Activated CD4-positive, alpha-beta T cell treated with anti-CD3 and anti-CD28 coated beads for 48 hours (primary cell): ENCODE measurements around the gene NUP160.
A peak's percentile ranks its signal among the peaks of the same experiment; 100 is the strongest.
"Not testable (repeated sequence)": the region's sequence is repeated elsewhere in the genome, so short reads cannot be mapped to it uniquely, and the experiment has no call there.

ENCODE experiments used
- DNase-seq: peaks from one replicate; pipeline ENCODE4 v3.0.0-alpha.2; 2020

Gene NUP160

GRCh38 chr11:47788181-47788580 lies 60.0 kb downstream of the NUP160 start:
- no peak for DNase-seq

GRCh38 chr11:47786373-47786772 lies 61.8 kb downstream of the NUP160 start:
- DNase-seq: no peak

DNA sequence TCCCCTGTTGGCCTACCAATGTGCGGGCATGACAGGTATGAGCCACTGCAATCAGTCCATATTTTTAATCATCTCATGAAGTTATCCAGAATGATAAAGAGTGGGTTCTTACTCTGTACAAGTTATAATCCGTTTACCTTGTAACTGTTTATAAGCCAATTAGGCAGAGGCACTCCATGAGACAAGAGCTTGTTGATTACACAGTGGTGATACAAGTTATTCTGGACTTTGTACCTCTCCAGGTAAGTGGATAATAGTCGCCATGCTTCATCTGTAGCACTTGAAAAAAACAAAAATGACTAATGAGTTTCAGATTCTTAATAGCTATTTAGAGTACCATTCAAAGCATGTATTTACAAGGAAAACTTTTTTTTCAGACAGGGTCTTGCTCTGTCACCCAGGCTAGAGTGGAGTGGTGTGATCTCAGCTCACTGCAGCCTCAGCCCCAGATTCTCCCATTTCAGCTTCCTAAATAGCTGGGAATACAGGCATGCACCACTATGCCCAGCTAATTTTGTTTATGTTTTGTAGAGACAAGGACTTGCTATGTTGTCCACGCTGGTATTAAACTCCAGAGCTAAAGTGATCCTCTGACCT lies 63.3 kb downstream of the NUP160 start:
- DNase-seq: no peak

DNA sequence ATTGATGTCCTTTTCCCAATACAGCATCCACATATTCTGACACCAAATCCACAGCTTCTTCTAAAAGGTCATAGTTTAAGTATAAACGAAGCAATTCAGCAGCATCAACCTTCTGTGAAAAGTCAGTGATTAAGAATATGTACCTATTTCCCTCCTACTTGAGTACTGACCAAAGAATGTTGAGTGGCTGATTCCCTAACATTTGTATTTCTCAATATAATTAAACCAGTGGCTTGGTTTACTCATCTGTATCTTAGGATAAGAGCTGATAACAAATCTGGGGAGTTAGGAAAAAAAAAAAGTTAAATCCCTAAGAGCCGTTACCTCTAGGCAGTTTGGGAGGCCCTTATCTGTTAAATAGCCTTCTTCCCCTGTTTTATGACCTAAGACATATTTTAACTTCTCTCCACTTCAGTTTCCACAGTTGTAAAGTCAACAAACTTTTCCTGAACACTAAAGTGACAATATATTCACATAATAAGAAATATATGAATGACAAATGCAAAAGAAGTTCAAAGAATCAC lies 65.0 kb downstream of the NUP160 start:
- DNase-seq: no peak

DNA sequence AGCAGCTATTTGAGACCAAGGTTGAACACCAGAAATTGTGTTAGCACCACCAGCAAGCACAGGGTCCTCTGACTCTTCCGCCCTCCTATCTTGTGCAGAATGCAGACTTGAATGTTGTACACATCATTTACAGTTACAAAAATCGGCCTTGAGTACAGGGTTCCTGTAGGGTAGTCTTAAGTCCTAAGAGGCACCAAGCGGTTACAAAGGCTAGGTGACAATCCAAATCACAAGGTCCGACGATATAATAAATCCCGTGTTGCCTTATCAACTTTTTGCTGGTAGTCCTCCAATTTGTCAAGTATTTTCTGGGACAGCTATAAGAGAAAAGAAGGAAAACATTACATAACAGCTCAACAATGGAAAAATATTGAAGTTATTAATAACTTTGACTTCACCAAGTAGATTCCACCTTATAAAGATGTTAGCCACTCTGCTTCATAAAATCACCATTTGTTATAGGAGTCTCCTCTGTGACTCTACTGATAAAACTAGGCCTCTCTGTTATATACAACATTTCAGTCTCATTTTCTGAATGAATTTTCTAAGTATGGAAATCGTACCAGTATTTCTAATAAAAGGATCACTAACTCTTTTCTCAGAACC lies 69.2 kb downstream of the NUP160 start:
- no peak for DNase-seq

DNA sequence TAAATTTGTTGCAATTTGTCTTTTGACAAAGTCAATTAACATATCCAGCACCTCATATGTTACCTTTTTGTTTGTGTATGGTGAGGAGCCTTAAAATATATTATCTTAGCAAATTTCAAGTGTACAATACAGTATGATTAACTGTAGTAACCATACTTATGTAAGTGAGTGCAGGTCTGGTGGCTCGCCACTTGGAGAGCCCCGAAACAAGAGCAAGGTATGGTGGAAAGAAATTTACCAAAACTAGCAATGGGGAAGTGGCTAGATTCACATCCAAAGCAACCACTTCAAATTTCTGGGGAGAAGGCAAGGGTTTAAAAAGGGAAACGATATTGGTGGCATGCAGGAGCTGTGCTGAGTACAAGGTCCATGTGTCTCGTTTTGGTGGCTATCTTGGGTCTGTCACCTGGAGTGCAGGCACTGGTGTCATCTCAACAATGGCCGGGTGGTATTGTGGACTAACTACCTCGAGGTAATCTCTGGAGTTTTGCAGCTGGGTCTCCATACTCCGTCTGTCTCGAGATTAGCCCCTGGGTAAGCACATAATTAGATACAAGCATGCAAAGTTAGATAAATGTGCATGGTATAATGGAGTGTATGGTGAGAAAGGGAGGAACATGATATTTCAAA lies 72.8 kb downstream of the NUP160 start:
- no peak for DNase-seq

GRCh38 chr11:47773882-47774281 lies 74.3 kb downstream of the NUP160 start:
- no peak for DNase-seq

- not testable (repeated sequence) for DNase-seq
Measured at GRCh38 chr11:47769556-47769955, 78.6 kb downstream of the NUP160 start.

DNA sequence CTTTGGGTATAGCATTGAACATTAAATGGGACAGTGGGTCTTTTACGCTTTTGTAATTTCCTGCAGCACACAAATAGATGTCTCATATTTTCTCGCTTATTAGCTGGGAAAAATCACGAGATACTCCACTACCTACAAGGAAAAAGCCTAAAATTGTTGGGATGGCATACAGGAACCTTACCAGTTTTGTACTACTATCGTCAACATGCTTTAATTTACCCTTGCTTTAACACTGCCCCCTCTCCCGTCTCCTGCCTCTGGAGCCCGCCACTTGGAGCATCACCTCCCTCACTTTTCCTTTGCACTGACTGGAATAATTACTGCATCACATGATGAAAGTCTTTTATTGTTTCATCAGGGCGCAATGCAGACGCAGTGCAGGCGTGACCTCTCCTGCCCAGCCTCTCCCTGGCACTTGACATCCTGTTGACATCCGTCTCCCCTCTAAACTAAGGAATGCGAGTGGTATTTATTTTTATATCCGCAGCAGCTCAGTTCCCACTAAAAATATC lies 80.0 kb downstream of the NUP160 start:
- DNase-seq: peak; percentile 52

GRCh38 chr11:47766509-47767227 lies 81.5 kb downstream of the NUP160 start:
- peak; percentile 87 for DNase-seq

DNA sequence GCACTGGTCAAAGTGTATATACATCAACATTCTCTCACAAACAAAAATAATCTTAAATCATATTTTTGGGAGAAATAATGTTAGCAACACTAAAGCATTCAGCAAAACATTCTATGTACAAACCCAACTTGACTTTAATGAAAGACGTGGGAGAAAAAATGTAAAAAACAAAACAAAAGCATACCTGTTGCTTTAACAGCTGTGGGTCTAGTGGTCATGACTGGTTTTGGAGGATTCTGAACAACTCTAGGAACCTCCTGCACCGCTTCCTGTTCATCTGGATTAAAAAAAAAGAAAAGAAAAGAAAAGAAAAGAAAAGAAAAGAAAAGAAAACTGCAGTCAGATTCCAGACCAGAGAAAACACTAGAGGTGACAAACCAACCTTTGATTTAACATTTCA lies 83.1 kb downstream of the NUP160 start:
- DNase-seq: no peak

GRCh38 chr11:47759291-47759690 lies 88.9 kb downstream of the NUP160 start:
- not testable (repeated sequence) for DNase-seq

- DNase-seq: no peak
Measured at GRCh38 chr11:47756208-47756607, 91.9 kb downstream of the NUP160 start.

DNA sequence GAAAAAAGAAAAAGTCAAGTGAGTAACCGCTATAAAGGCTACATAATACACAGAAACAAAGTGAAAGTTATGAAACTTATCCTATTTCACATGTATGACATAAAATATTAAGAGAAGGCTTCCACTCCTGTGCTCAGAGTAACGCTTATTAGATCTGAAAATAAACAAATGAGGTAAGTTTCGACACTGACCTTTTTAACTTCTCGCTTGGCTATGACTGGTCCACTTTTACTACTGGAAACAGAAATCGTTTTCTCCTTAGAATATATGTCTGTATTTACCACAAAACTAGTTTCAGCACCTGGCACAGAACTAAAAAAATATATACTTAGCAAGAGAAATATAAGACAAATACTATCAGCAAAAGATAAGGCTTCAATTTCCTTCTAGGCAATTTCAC lies 97.4 kb downstream of the NUP160 start:
- no peak for DNase-seq

DNA sequence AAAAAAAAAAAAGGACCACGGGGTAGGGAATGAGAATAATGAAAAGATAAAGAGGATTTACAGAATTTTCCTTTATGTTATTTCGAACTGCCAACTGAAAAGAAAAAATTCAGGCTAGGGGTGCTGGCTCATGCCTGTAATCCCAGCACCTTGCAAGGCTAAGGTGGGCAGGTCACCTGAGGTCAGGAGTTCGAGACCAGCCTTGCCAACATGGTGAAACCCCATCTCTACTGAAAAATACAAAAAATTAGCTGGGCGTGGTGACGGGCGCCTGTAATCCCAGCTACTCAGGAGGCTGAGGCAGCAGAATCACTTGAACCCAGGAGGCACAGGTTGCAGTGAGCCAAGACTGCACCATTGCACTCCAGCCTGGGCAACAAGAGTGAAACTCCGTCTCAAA lies 105.7 kb downstream of the NUP160 start:
- DNase-seq: not testable (repeated sequence)

- not testable (repeated sequence) for DNase-seq
Measured at GRCh38 chr11:47737817-47738216, 110.3 kb downstream of the NUP160 start.

DNA sequence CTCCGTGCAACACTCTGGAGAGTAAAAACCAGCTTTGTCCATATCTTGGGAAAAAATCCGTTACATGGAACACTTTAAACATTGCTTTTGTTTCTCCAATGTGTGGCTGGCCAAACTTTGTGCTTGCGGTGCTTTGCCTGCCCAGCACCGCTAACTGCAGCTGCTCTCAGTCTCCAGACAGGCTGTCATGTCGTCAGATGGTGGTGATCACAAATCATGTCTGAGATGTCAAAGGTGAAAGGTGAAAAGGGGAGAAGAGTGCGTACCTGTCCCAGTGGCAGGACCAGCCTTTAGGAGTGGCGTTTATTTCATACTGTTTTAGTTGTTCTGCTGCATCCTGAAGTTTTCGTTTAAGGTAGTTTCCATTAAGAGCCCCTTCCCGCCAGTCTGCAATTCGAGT lies 115.9 kb downstream of the NUP160 start:
- no peak for DNase-seq

DNA sequence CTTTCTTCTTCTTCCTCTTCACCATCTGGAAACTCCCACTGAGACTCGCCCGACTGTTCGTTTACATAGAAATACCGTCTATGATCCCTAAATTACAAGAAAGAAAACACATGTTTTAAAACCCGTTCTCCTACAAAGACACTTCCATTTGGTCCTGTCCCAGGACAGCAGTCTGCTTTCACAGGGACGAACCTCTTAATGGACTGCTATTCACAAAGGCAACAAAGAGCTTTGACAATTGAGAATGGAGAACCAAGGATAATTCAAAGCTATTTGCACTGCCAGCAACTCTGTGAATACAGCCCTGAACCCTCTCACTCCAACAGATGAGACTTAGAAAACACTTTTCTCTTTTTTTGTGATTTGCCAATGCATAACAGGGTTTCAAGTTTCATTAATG lies 116.7 kb downstream of the NUP160 start:
- no peak for DNase-seq
